ENCODE measurements around the gene RAG1. TPM values are rescaled to one million over a fixed set of nuclear protein-coding genes. Genes with fewer than 3 reads are reported as not detected.

Gene RAG1
- polyA plus RNA-seq, 1 of the 3 experiments (the other 2 are of a cell fraction), result 0.08 TPM

DNA sequence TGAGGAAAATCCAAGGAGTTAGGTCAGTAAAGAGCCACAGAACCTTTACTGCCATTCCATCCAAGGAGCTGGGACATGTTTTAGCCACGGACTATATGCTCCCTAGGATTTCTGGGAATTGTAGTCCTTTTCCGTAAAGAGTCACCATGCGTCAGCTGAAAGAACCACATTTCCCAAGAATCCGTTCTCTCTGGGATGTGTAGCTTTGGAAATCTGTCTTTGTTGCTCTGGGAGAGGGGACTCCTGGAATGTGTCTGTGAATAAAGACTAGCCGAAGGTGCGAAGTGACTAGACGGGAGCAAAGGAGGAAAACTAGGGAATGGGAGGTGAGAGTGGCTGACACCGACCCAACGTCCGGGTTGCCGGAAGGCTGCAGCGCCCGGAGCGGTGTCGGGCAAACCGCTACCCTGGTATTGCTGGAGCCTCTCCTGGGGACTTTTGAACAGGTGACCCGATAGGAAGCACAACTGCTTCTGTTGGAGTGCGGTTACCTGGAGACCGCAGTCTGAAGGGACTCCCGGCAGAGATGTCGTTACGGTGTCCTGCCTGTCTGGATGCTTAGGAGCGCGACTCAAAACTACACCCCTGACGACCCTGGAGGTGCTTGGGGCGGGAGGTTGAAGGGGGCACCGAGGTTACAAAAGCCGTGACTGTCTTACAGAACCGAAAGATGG, 26.6 kb downstream of the RAG1 start, which contains the start of gene IFTAP:
Gene IFTAP (plus strand): TSS at position 187 of the 674 bp plus-strand sequence. CDS start 15,602 bp downstream, outside the sequence.
- WGBS (ENCODE audit: low lambda C conversion rate), result under 1% methylated on average over 23 of the region's 29 CpGs
- H3K9me2 ChIP-seq, result no peaks in the 10 kb centered on the region
- no peaks in the 10 kb centered on the region for H3K36me3 ChIP-seq (replicated peaks in 1 of 2; ENCODE audit: control insufficient read depth in 1 of 2, insufficient read depth in 2 of 2, low read length in 1 of 2)
- H3K4me1 ChIP-seq (ENCODE audit: control insufficient read depth in 1 of 2, insufficient read depth in 2 of 2, low read depth in 1 of 2, low read length in 1 of 2), result peaks cover 4 to 11% of the 10 kb centered on the region in 2 experiments; a peak in 3 of 4 replicates
- peak within 1 kb of the TSS in 1 of 2 experiments; percentile 96; a peak in 2 of 4 replicates for H3K27ac ChIP-seq (ENCODE audit: low read depth in 2 of 2, low read length in 1 of 2)
- TF ChIP-seq MXI1 (IDR thresholded peaks at IDR 0.05; ENCODE audit: low read depth, low read length) (peak; percentile 71; the same call in 1 of the 2 replicates), RCOR1 (IDR thresholded peaks at IDR 0.05; ENCODE audit: low read length) (peak; percentile 41; the same call in 1 of the 2 replicates), CHD2 (IDR thresholded peaks at IDR 0.05; ENCODE audit: low read length, partially characterized antibody) (peak; percentile 78), ELF1 (IDR thresholded peaks at IDR 0.05) (peak; percentile 67), TEAD4 (IDR thresholded peaks at IDR 0.05; ENCODE audit: borderline replicate concordance, insufficient read depth) (peak; percentile 56; the same call in 1 of the 2 replicates), POLR2AphosphoS5 (IDR thresholded peaks at IDR 0.05; ENCODE audit: low read depth, low read length) (peak; percentile 58; the same call in 1 of the 2 replicates), YY1 (IDR thresholded peaks at IDR 0.05; ENCODE audit: low read depth) (0 out of 2 replicates have a peak, but pooled peaks have one; percentile 33), IRF3 (IDR thresholded peaks at IDR 0.05; ENCODE audit: low read depth, low read length) (0 out of 2 replicates have a peak, but pooled peaks have one; percentile 34), FOSL2 (IDR thresholded peaks at IDR 0.05; ENCODE audit: borderline replicate concordance, low read depth) (no peak), SIN3A (IDR thresholded peaks at IDR 0.05; ENCODE audit: borderline replicate concordance, low read depth, low read length) (peak; percentile 51; the same call in 1 of the 2 replicates), FOXM1 (IDR thresholded peaks at IDR 0.05; ENCODE audit: low read depth) (no peak), USF1 (IDR thresholded peaks at IDR 0.05; ENCODE audit: borderline replicate concordance, low read depth) (peak; percentile 39; the same call in 1 of the 2 replicates), MEF2A (IDR thresholded peaks at IDR 0.05; ENCODE audit: borderline replicate concordance, low read depth) (no peak), NFIC (IDR thresholded peaks at IDR 0.05; ENCODE audit: borderline replicate concordance) (no peak; the same call in 1 of the 2 replicates), GABPA (IDR thresholded peaks at IDR 0.05; ENCODE audit: low read depth) (peak; percentile 70)
- TF ChIP-seq, protein P1, sequence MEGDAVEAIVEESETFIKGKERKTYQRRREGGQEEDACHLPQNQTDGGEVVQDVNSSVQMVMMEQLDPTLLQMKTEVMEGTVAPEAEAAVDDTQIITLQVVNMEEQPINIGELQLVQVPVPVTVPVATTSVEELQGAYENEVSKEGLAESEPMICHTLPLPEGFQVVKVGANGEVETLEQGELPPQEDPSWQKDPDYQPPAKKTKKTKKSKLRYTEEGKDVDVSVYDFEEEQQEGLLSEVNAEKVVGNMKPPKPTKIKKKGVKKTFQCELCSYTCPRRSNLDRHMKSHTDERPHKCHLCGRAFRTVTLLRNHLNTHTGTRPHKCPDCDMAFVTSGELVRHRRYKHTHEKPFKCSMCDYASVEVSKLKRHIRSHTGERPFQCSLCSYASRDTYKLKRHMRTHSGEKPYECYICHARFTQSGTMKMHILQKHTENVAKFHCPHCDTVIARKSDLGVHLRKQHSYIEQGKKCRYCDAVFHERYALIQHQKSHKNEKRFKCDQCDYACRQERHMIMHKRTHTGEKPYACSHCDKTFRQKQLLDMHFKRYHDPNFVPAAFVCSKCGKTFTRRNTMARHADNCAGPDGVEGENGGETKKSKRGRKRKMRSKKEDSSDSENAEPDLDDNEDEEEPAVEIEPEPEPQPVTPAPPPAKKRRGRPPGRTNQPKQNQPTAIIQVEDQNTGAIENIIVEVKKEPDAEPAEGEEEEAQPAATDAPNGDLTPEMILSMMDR (IDR thresholded peaks at IDR 0.05), result no peak
- TF ChIP-seq, protein P2, sequence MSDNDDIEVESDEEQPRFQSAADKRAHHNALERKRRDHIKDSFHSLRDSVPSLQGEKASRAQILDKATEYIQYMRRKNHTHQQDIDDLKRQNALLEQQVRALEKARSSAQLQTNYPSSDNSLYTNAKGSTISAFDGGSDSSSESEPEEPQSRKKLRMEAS (IDR thresholded peaks at IDR 0.05; ENCODE audit: low read depth), result peak; percentile 73
- POLR2A ChIA-PET, result no interaction called here
- H3K9ac ChIP-seq, result peak within 1 kb of the TSS; percentile 63
- H2AFZ ChIP-seq (ENCODE audit: low read depth), result peak within 1 kb of the TSS; percentile 93
- no peaks in the 10 kb centered on the region for H4K20me1 ChIP-seq (ENCODE audit: insufficient read depth)
- no peaks in the 10 kb centered on the region for H3F3A ChIP-seq (replicated peaks; ENCODE audit: insufficient read depth)
- CTCF ChIA-PET, result interaction anchor here (0.9 to 1.5 kb wide), 4 partner anchors 20 to 153 kb away, joined by 3 to 7 read pairs (median 3); no protein-coding TSS in a partner anchor
- DNase-seq, result peak; percentile 75
- H3K27me3 ChIP-seq (ENCODE audit: insufficient read depth), result no peaks in the 10 kb centered on the region
- no peaks in the 10 kb centered on the region for H3K79me2 ChIP-seq (ENCODE audit: insufficient read depth)
- peak within 1 kb of the TSS; percentile 71 for H3K4me2 ChIP-seq
- no peaks in the 10 kb centered on the region for H3K9me3 ChIP-seq
- H3K4me3 ChIP-seq (ENCODE audit: low read depth in 2 of 2, low read length in 1 of 2), result peak within 1 kb of the TSS; percentile 88 to 94

Measured in SK-N-SH (cell line).